ENCODE results near the gene RASGRP4.

The RASGRP4 gene

GRCh38 chr19:38467541-38468525 is 41.8 kb upstream of the RASGRP4 start:
- Histone ChIP-seq H3K9me3 (ENCODE audit: control insufficient read depth, insufficient read depth, low read depth, low read length) (no peaks in the 10 kb centered on the region), H3K4me3 (ENCODE audit: low read depth, low read length) (no peak overlapping the region), H3K36me3 (ENCODE audit: control insufficient read depth in 2 of 2, insufficient read depth in 1 of 2, low read length in 2 of 2) (no peaks in the 10 kb centered on the region; a peak in 1 of 3 replicates), H3K27ac (ENCODE audit: extremely low read depth, low read depth, low read length) (no peak overlapping the region), H3K4me1 (ENCODE audit: control insufficient read depth, insufficient read depth, low read length) (no peaks in the 10 kb centered on the region)
- CTCF ChIA-PET = interaction anchor here (0.6 to 1.4 kb wide), 4 partner anchors 10 to 419 kb away, joined by 3 to 5 read pairs (median 4); partner anchors contain the start of gene FAM98C
- POLR2A ChIA-PET = no interaction called here
- TF ChIP-seq ZNF16 (tag by site-specific recombination; IDR thresholded peaks at IDR 0.05; ENCODE audit: low read depth) = no peak
- no peak for TF ChIP-seq ZNF416 (tag by site-specific recombination; IDR thresholded peaks at IDR 0.05)
- TF ChIP-seq RBAK (tag by site-specific recombination; IDR thresholded peaks at IDR 0.05) = no peak
- no peak for TF ChIP-seq GLIS1 (tag by site-specific recombination; IDR thresholded peaks at IDR 0.05)
- no peak for TF ChIP-seq REST (tag by site-specific recombination; IDR thresholded peaks at IDR 0.05)
- TF ChIP-seq ZNF473 (tag by site-specific recombination; IDR thresholded peaks at IDR 0.05) = no peak
- no peak for TF ChIP-seq PRDM1 (tag by site-specific recombination; IDR thresholded peaks at IDR 0.05)
- no peak for TF ChIP-seq ZNF449 (tag by site-specific recombination; IDR thresholded peaks at IDR 0.05)
- TF ChIP-seq KLF7 (tag by site-specific recombination; IDR thresholded peaks at IDR 0.05; ENCODE audit: borderline replicate concordance) = no peak
- peak; percentile 40; the same call in 1 of the 2 replicates for TF ChIP-seq ZNF157 (tag by site-specific recombination; IDR thresholded peaks at IDR 0.05)
- no peak for TF ChIP-seq ZNF707 (tag by site-specific recombination; IDR thresholded peaks at IDR 0.05)
- TF ChIP-seq ZNF571 (tag by site-specific recombination; IDR thresholded peaks at IDR 0.05) = 0 out of 2 replicates have a peak, but pooled peaks have one; percentile 63
- TF ChIP-seq ZNF555 (tag by site-specific recombination; conservative IDR thresholded peaks at IDR 0.05) = no peak
- TF ChIP-seq KLF10 (tag by site-specific recombination; IDR thresholded peaks at IDR 0.05) = no peak
- no peak for TF ChIP-seq INSM2 (tag by site-specific recombination; IDR thresholded peaks at IDR 0.05)
- no peak for TF ChIP-seq ZNF18 (tag by site-specific recombination; IDR thresholded peaks at IDR 0.05)
- TF ChIP-seq OSR2 (tag by site-specific recombination; IDR thresholded peaks at IDR 0.05) = no peak
- TF ChIP-seq ZSCAN16 (tag by site-specific recombination; IDR thresholded peaks at IDR 0.05) = no peak
- no peak for TF ChIP-seq ZNF292 (tag by site-specific recombination; IDR thresholded peaks at IDR 0.05; ENCODE audit: borderline replicate concordance, low read depth)
- TF ChIP-seq, protein P1, sequence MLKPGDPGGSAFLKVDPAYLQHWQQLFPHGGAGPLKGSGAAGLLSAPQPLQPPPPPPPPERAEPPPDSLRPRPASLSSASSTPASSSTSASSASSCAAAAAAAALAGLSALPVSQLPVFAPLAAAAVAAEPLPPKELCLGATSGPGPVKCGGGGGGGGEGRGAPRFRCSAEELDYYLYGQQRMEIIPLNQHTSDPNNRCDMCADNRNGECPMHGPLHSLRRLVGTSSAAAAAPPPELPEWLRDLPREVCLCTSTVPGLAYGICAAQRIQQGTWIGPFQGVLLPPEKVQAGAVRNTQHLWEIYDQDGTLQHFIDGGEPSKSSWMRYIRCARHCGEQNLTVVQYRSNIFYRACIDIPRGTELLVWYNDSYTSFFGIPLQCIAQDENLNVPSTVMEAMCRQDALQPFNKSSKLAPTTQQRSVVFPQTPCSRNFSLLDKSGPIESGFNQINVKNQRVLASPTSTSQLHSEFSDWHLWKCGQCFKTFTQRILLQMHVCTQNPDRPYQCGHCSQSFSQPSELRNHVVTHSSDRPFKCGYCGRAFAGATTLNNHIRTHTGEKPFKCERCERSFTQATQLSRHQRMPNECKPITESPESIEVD (tag by site-specific recombination; IDR thresholded peaks at IDR 0.05) = no peak
- no peak for TF ChIP-seq TCF7L2 (IDR thresholded peaks at IDR 0.05; ENCODE audit: borderline replicate concordance, low read depth, low read length)
- TF ChIP-seq, protein P2, sequence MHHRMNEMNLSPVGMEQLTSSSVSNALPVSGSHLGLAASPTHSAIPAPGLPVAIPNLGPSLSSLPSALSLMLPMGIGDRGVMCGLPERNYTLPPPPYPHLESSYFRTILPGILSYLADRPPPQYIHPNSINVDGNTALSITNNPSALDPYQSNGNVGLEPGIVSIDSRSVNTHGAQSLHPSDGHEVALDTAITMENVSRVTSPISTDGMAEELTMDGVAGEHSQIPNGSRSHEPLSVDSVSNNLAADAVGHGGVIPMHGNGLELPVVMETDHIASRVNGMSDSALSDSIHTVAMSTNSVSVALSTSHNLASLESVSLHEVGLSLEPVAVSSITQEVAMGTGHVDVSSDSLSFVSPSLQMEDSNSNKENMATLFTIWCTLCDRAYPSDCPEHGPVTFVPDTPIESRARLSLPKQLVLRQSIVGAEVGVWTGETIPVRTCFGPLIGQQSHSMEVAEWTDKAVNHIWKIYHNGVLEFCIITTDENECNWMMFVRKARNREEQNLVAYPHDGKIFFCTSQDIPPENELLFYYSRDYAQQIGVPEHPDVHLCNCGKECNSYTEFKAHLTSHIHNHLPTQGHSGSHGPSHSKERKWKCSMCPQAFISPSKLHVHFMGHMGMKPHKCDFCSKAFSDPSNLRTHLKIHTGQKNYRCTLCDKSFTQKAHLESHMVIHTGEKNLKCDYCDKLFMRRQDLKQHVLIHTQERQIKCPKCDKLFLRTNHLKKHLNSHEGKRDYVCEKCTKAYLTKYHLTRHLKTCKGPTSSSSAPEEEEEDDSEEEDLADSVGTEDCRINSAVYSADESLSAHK (tag by site-specific recombination; IDR thresholded peaks at IDR 0.05) = no peak
- TF ChIP-seq ZNF324 (tag by site-specific recombination; IDR thresholded peaks at IDR 0.05) = no peak
